Measurements from ENCODE around the gene PRDM11.

PRDM11 gene

DNA sequence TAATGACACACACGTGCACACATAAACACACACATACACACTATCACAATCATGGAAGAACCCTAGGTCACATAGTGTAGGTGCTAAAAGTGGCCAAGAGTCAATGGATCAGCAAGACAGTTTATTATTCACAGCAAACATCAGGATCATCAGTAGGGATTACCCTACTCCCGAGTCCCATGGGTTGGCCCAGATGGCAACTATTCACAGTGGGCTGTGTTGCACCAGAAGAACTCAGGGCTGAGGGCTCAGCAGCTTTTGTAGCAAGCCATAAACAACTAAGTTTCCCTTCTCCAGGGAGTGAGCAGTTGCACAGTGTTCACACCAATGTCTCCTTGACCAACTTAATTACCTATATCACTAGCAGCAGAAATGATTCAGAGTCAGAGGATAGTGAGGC lies 20.8 kb downstream of the PRDM11 start:
- TF ChIP-seq, protein P1, sequence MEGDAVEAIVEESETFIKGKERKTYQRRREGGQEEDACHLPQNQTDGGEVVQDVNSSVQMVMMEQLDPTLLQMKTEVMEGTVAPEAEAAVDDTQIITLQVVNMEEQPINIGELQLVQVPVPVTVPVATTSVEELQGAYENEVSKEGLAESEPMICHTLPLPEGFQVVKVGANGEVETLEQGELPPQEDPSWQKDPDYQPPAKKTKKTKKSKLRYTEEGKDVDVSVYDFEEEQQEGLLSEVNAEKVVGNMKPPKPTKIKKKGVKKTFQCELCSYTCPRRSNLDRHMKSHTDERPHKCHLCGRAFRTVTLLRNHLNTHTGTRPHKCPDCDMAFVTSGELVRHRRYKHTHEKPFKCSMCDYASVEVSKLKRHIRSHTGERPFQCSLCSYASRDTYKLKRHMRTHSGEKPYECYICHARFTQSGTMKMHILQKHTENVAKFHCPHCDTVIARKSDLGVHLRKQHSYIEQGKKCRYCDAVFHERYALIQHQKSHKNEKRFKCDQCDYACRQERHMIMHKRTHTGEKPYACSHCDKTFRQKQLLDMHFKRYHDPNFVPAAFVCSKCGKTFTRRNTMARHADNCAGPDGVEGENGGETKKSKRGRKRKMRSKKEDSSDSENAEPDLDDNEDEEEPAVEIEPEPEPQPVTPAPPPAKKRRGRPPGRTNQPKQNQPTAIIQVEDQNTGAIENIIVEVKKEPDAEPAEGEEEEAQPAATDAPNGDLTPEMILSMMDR (IDR thresholded peaks at IDR 0.05), result no peak

DNA sequence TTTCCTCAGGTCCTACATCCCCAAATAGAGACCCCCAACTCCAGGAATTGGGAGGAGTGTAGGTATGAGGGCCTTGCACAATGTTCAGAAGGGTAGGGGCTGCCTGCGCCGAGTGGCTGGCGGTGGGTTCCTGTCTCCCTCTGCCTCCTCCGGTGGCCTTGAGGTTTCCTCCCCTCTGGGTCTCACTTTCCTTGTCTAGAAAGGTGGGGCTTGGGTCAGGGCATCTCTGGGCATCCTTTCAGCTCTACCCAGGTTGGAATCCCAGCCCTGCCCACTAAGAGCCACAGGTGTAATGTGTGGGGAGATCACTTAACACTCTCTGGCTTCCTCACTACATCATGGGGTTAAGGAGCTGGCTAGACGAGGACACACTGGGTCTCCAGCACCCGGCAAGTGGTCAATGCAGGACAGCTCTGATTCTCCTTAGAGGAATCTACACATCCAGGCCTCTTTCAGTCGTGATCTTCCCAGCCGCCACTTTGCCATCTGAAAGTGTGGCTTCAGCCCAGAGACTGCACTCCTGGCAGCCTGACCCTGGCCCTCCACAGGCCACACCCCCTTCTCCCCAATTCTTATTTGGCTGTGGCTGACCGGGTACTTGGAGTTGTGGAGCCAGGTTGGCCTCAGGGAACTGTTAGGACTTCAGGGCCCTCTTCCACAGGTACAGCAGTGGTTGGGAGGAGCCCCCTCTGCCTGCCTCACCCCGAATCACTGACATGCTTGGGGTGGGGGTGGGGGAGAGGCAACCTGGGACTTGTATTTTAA lies 22.1 kb downstream of the PRDM11 start:
- TF ChIP-seq, protein P1 (IDR thresholded peaks at IDR 0.05), result no peak

DNA sequence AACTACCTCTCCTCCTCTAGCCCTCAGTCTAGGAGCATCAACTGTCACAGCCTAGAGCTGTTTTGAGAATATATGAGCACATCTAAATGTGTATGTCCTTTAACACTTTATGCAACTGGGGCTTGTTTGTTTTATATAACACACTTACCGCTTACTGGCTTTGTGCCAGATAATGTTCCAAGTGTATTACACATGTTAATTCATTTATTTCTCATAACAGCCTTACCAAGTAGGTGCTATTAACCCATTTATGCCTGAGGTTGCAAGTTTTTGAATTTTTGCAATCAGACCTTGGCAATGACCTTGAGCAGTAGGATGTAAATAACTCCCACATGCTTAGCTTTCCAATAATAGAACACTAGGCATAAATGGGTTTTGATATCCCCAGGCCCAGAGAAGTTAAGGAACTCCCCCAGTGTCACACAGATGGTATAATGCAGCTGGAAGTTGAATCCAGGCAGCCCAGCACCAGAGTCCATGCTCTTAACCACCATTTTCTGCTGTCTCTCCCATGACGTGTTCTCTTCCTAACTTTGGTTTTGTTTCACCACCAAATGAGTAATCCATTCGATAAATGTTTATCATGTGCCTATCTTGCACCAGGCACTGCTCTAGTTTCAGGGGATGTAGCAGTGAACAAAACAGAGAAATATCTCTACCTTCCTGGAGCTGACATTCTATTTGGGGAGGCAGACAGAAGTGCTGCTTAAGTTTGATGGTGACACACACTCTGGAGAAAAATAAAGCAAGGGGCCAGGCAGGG lies 23.1 kb downstream of the PRDM11 start:
- TF ChIP-seq, protein P1 (IDR thresholded peaks at IDR 0.05), result no peak

DNA sequence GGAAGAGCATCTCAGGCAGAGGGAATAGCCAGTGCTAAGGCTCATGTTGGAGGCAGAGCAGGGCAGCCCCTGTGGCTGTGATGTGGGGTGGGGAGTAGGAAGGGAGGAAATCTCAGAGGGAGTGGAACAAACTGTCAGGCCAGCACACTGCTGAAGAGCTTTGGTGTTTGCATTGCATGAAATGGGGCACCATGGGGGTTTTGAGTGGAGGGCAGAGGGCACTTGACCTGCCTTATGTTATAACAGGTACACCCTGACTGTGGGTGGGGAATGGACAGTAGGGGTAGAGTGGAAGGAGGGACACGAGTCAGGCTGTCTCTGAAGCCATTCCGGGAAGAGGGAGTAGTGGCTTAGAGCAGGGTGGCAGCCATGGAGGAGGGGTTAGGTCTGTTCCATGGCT lies 24.0 kb downstream of the PRDM11 start:
- TF ChIP-seq, protein P1 (IDR thresholded peaks at IDR 0.05), result no peak

DNA sequence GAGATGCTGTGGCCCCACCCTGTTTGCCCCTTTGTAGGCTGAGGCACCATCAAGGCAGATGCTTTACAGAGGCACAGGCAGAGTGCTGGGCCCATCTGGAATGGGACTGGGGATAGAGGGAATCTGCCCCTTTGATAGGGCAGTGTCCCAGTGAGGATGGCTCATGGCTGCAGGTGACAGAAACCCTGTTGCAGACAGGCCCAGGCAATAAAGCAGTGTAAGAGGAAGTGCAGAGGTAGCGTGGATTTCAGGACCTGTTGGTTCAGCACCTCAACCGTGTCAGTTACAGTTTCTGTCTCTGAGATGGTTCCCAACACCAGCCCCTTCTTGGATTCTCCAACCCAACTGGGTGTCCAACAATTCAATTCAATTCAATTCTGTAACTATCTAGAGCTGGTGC lies 25.1 kb downstream of the PRDM11 start:
- TF ChIP-seq, protein P1 (IDR thresholded peaks at IDR 0.05), result no peak

DNA sequence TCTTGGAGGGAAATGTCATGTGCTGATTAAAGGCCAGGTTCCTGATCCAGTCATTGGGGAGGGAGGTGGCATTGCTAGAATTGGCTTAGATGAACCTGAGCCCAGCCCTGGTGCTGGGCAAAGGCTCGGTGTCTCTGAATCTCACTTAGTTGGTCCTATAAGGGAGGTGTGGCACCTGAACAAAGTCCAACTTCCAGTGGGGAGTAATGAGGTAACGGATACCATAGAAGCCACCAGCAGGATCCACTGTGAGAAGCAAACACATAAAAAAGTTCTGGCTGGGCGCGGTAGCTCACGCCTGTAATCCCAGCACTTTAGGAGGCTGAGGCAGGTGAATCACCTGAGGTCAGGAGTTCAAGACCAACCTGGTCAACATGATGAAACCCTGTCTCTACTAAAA lies 26.6 kb downstream of the PRDM11 start:
- TF ChIP-seq, protein P1 (IDR thresholded peaks at IDR 0.05), result no peak

DNA sequence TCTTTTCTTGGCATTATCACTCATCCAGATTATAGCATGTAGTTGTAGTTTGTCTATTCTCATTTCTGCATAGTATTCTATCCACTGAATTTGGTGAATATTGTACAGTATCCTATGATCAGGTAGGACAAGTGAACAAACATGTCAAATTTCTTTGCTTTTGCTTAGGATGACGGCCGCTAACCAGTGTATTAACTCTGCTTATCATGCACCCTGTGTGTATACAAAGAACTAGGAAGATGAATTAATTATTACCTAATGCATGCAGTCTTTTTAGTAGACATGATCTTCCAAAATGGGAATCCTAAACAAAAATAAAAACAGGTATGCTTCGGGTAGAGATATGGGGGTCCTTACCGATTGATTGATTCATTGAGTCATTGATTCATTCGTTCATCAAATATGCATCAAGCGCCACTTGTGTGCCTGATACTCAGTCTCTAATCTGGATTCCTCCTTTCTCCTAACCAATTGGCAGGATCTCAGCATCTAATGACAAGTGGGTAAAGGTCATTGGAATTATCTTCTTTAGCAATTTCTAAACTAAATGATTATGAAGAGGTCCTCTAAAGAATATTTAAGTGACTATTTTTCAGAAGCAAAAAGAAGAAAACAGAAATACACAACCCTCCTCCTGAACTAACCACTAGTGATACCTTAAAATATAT lies 27.9 kb downstream of the PRDM11 start:
- TF ChIP-seq, protein P1 (IDR thresholded peaks at IDR 0.05), result no peak
